Effector memory CD8-positive, alpha-beta T cell (primary cell): ENCODE results near the gene MAPK14.

Experiments
- ATAC-seq: fragments of 150-1000 bp; cut with Tn5 transposase; replicated peaks from 2 replicates; pipeline ENCODE4 v1.10.0; 2021; ENCODE audit warnings: mild to moderate bottlenecking, moderate library complexity
- DNase-seq, 3 experiments: peaks; one replicate each; pipeline ENCODE4 v3.0.0; 2021
- H3K27ac Mint-ChIP-seq, 2 donors: one replicate each; pipeline ENCODE4 v1.8.0; 2022; ENCODE audit warnings: mild to moderate bottlenecking in 2 of 2, mixed read lengths in 2 of 2, moderate library complexity in 2 of 2
- H3K27me3 Mint-ChIP-seq, 2 donors: one replicate each; pipeline ENCODE4 v1.8.0; 2022; ENCODE audit warnings: mixed read lengths in 2 of 2
- H3K36me3 Mint-ChIP-seq: one replicate; pipeline ENCODE4 v1.8.0; 2022; ENCODE audit warnings: mild to moderate bottlenecking, moderate library complexity, mixed read lengths; ENCODE audit not compliant: insufficient read depth
- H3K4me1 Mint-ChIP-seq, 2 donors: one replicate each; pipeline ENCODE4 v1.8.0; 2022; ENCODE audit warnings: low read depth in 2 of 2, mixed read lengths in 2 of 2
- H3K4me3 Mint-ChIP-seq, 2 donors: one replicate each; pipeline ENCODE4 v1.8.0; 2022; ENCODE audit warnings: mild to moderate bottlenecking in 2 of 2, mixed read lengths in 2 of 2, moderate library complexity in 2 of 2
- H3K9me3 Mint-ChIP-seq, 2 donors: one replicate each; pipeline ENCODE4 v1.8.0; 2022; ENCODE audit warnings: mixed read lengths in 2 of 2

Gene MAPK14

DNA sequence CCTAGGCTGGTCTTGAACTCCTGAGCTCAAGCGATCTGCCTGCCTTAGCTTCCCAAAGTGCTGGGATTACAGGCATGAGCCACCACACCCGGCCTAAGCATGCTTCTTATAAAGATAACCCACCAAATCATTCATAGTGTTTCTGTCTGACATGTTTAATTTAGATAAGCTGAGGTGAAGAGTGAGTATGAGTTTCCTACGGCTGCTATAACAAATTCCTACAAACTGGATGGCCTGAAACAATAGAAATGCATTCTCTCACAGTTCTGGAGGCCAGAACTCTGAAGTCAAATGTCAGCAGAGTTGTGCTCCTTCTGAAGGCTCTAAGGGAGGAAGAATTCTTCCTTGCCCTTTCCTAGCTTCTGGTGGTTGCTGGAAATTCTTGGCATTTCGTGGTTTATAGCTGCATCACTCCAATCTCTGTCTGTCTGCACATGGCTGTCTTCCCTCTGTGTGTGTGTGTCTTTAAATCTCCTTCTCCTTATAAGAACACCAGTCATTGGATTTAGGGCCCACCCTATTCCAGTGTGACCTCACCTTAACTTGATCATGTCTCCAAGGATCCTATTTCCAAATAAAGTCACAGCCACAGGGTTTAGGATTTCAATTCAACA lies 132.6 kb downstream of the MAPK14 start:
- no peaks in the 10 kb centered on the region for H3K4me1 Mint-ChIP-seq
- no peak overlapping the region for H3K27ac Mint-ChIP-seq
- no peaks in the 10 kb centered on the region for H3K27me3 Mint-ChIP-seq
- ATAC-seq, result no peak
- H3K36me3 Mint-ChIP-seq, result no peaks in the 10 kb centered on the region
- no peak overlapping the region for H3K4me3 Mint-ChIP-seq
- no peak for DNase-seq
- no peaks in the 10 kb centered on the region for H3K9me3 Mint-ChIP-seq
